MM.1S (cell line): Measurements from ENCODE around the gene C13orf46.

ENCODE experiments used
- DNase-seq: peaks from one replicate; pipeline ENCODE4 v3.0.0-alpha.2; 2015
- H2AFZ ChIP-seq: fragments of 300-600 bp; sonication (generic); 2 replicates; pipeline ENCODE4 v1.6.0; 2016; ENCODE audit warnings: antibody characterized with exemption, low read length
- H3F3A ChIP-seq: fragments of 300-600 bp; sonication (generic); 2 replicates; pipeline ENCODE4 v1.6.1; 2016; ENCODE audit warnings: mild to moderate bottlenecking, antibody characterized with exemption, low read length, moderate library complexity, mixed read lengths; ENCODE audit not compliant: insufficient read depth
- H3K27ac ChIP-seq: fragments of 300-600 bp; sonication (generic); 2 replicates; pipeline ENCODE4 v1.5.1; 2016; ENCODE audit warnings: mild to moderate bottlenecking, low read length
- H3K27me3 ChIP-seq: fragments of 300-600 bp; sonication (generic); replicated peaks from 2 replicates; pipeline ENCODE4 v1.6.0; 2016; ENCODE audit warnings: low read length; ENCODE audit not compliant: insufficient read depth
- H3K36me3 ChIP-seq: fragments of 300-600 bp; sonication (generic); replicated peaks from 2 replicates; pipeline ENCODE4 v1.6.1; 2016; ENCODE audit warnings: mild to moderate bottlenecking, low read length, mixed read lengths; ENCODE audit not compliant: insufficient read depth
- H3K4me1 ChIP-seq: fragments of 300-600 bp; sonication (generic); 2 replicates; pipeline ENCODE4 v1.6.1; 2016; ENCODE audit warnings: low read length, mixed read lengths
- H3K4me2 ChIP-seq: fragments of 300-600 bp; sonication (generic); 2 replicates; pipeline ENCODE4 v1.6.0; 2016; ENCODE audit warnings: low read depth, low read length
- H3K4me3 ChIP-seq: fragments of 300-600 bp; sonication (generic); 2 replicates; pipeline ENCODE4 v1.5.1; 2016; ENCODE audit warnings: low read length, mixed read lengths
- H3K79me2 ChIP-seq: fragments of 300-600 bp; sonication (generic); 2 replicates; pipeline ENCODE4 v1.6.1; 2016; ENCODE audit warnings: mixed run types, low read length, mixed read lengths
- H3K9ac ChIP-seq: fragments of 300-600 bp; sonication (generic); 2 replicates; pipeline ENCODE4 v1.6.1; 2016; ENCODE audit warnings: low read length, mixed read lengths
- H3K9me2 ChIP-seq: fragments of 300-600 bp; sonication (generic); replicated peaks from 2 replicates; pipeline ENCODE4 v1.6.1; 2016; ENCODE audit warnings: mild to moderate bottlenecking, low read length, mixed read lengths; ENCODE audit not compliant: insufficient read depth
- H3K9me3 ChIP-seq: fragments of 300-600 bp; sonication (generic); replicated peaks from 2 replicates; pipeline ENCODE4 v1.6.1; 2016; ENCODE audit warnings: mild to moderate bottlenecking, low read length, mixed read lengths; ENCODE audit not compliant: insufficient read depth
- H4K20me1 ChIP-seq: fragments of 300-600 bp; sonication (generic); 2 replicates; pipeline ENCODE4 v1.6.1; 2016; ENCODE audit warnings: mild to moderate bottlenecking, low read length, moderate library complexity, mixed read lengths; ENCODE audit not compliant: insufficient read depth
- EZH2 ChIP-seq: fragments of 300-600 bp; sonication (generic); optimal IDR thresholded peaks from 2 replicates; pipeline ENCODE3; 2017; ENCODE audit warnings: low read depth, mild to moderate bottlenecking, antibody characterized with exemption, low read length, mixed read lengths
- EZH2phosphoT487 ChIP-seq: fragments of 300-600 bp; sonication (generic); IDR thresholded peaks from 2 replicates; pipeline ENCODE4 v1.6.1; 2018; ENCODE audit warnings: antibody characterized with exemption, low read length
- TF ChIP-seq, protein P1 (sequence below): fragments of 300-600 bp; sonication (generic); IDR thresholded peaks from 2 replicates; pipeline ENCODE4 v1.5.1; 2016; ENCODE audit warnings: antibody characterized with exemption, low read length, mixed read lengths

C13orf46 gene

DNA sequence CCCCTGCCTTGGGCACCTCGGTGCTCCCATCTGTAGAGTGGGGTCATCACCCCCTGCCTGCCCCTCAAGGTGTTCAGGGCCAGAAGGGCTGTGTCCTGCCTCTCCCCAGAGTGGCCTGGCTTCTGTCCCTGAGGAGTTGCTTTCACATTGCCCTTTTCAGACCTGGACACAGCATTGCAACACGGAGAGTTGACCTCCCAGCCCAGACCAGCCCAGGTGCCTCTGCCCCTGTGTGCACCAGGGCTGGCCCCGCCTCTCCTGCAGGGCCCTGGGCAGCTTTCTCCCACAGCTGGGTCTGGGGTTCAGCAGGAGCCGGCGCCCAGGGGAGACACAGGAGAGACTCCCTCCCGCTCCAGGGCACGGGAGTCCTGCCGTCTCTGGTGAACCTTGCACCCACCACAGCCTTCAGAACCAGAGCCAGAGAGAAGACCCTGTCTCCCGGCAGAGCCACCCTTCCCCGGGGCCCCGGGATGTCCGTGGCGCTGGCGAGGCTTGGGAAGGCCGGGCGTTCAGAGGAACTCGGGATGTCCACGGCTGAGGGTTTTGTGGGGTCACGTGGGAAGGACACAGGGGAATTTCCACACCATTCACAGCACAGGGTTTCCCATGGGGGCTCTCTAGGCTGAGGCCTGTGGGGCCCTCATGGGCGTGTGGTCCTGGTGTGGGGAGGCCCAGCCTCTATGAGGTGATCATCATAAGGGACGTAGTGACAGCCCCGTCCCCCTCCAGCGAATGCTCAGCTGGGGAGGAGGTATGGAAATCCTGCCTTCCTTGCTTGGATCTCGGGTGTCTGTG is 23.2 kb downstream of the C13orf46 start:
- Histone ChIP-seq H3K9me2 (no peaks in the 10 kb centered on the region), H3K4me2 (no peak overlapping the region)

DNA sequence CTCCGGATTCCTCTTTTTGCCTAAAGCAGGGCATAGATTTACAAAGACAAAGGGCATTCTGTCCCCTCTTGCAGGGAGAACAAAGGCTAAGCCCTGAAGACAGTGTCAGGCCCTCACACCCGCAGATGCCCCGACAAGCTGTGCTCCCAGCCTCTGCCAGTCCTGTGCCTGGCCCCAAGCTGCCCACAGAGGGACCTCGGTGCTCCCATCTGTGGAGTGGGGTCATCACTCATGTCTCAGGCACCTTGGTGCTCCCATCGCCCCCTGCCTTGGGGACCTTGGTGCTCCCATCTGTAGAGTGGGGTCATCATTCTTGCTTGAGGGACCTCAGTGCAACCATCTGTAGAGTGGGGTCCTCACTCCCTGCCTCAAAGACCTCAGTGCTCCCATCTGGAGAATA is 24.3 kb downstream of the C13orf46 start:
- H4K20me1 ChIP-seq: no peaks in the 10 kb centered on the region
- no peak overlapping the region for H3K4me2 ChIP-seq
- no peak overlapping the region for H3K9ac ChIP-seq
- H3K27me3 ChIP-seq: no peaks in the 10 kb centered on the region
- H3K4me1 ChIP-seq: no peaks in the 10 kb centered on the region
- H3K36me3 ChIP-seq: no peaks in the 10 kb centered on the region
- H3K79me2 ChIP-seq: no peaks in the 10 kb centered on the region
- no peaks in the 10 kb centered on the region for H3K9me3 ChIP-seq
- no peaks in the 10 kb centered on the region for H3K9me2 ChIP-seq
- H3F3A ChIP-seq: no peaks in the 10 kb centered on the region
- no peak overlapping the region for H2AFZ ChIP-seq
- TF ChIP-seq, protein P1, sequence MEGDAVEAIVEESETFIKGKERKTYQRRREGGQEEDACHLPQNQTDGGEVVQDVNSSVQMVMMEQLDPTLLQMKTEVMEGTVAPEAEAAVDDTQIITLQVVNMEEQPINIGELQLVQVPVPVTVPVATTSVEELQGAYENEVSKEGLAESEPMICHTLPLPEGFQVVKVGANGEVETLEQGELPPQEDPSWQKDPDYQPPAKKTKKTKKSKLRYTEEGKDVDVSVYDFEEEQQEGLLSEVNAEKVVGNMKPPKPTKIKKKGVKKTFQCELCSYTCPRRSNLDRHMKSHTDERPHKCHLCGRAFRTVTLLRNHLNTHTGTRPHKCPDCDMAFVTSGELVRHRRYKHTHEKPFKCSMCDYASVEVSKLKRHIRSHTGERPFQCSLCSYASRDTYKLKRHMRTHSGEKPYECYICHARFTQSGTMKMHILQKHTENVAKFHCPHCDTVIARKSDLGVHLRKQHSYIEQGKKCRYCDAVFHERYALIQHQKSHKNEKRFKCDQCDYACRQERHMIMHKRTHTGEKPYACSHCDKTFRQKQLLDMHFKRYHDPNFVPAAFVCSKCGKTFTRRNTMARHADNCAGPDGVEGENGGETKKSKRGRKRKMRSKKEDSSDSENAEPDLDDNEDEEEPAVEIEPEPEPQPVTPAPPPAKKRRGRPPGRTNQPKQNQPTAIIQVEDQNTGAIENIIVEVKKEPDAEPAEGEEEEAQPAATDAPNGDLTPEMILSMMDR: no peak
- no peak for TF ChIP-seq EZH2
- TF ChIP-seq EZH2phosphoT487: no peak
- no peak for DNase-seq
- H3K27ac ChIP-seq: no peak overlapping the region
- no peak overlapping the region for H3K4me3 ChIP-seq

More for the DNA sequence above, 23.2 kb downstream of the C13orf46 start:
- Histone ChIP-seq H3K36me3 (no peaks in the 10 kb centered on the region), H2AFZ (no peak overlapping the region), H3F3A (no peaks in the 10 kb centered on the region), H3K27ac (no peak overlapping the region), H4K20me1 (no peaks in the 10 kb centered on the region), H3K4me1 (no peaks in the 10 kb centered on the region), H3K9ac (no peak overlapping the region), H3K27me3 (no peaks in the 10 kb centered on the region), H3K9me3 (no peaks in the 10 kb centered on the region), H3K79me2 (no peaks in the 10 kb centered on the region), H3K4me3 (no peak overlapping the region)
- TF ChIP-seq EZH2 (no peak), EZH2phosphoT487 (no peak)
- TF ChIP-seq, protein P1: no peak
- no peak for DNase-seq

DNA sequence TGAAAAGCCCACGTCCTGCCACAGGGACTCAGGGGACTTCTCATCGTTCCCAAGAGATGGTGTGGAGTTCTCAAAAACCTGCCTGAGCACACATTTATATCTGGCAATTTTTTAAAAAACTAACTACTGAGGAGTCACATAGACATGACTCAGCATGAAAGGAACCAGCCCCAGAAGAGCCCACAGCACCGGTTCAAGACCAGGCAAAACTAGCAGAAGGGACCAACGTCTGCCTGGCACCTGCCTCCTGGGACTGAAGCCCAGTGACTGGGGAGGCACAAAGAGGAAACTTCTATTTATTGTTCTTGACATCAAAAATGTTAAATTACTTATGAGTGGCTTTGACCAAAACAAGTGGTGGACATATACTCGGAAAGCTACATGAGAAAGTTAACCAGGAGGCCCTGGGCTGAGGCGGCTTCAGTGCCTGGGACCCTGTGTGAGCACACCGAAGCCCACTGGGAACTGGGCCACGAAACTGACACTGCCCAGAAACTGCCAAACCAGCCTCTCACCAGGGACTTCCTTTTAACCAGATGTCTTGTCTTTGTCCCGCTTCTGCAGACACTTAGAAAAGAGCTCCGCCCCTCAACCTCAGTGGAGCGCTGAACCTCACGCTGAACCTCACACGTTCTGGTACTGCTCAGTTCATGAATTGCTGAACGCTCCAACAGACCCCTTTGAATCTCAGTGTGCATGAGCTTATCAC is 25.7 kb downstream of the C13orf46 start:
- H3K27ac ChIP-seq: no peak overlapping the region
- no peaks in the 10 kb centered on the region for H3K27me3 ChIP-seq
- H3K4me2 ChIP-seq: no peak overlapping the region
- no peak overlapping the region for H2AFZ ChIP-seq
- no peak for DNase-seq
- no peaks in the 10 kb centered on the region for H4K20me1 ChIP-seq
- H3K9me2 ChIP-seq: no peaks in the 10 kb centered on the region
- no peaks in the 10 kb centered on the region for H3K9me3 ChIP-seq
- H3K36me3 ChIP-seq: no peaks in the 10 kb centered on the region
- no peaks in the 10 kb centered on the region for H3K4me1 ChIP-seq
- TF ChIP-seq, protein P1: no peak
- no peak for TF ChIP-seq EZH2
- no peak for TF ChIP-seq EZH2phosphoT487
- H3K79me2 ChIP-seq: no peaks in the 10 kb centered on the region
- H3F3A ChIP-seq: no peaks in the 10 kb centered on the region
- no peak overlapping the region for H3K4me3 ChIP-seq
- H3K9ac ChIP-seq: no peak overlapping the region
